ENCODE data around the gene AFAP1. TPM values are rescaled to one million over a fixed set of nuclear protein-coding genes. Genes with fewer than 3 reads are reported as not detected.

AFAP1 gene
- total RNA-seq, 1 experiment from 2014 or later = 23.6 TPM

- TF ChIP-seq, protein P1, sequence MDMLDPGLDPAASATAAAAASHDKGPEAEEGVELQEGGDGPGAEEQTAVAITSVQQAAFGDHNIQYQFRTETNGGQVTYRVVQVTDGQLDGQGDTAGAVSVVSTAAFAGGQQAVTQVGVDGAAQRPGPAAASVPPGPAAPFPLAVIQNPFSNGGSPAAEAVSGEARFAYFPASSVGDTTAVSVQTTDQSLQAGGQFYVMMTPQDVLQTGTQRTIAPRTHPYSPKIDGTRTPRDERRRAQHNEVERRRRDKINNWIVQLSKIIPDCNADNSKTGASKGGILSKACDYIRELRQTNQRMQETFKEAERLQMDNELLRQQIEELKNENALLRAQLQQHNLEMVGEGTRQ (CRISPR knock-in tag; IDR thresholded peaks at IDR 0.05) = no peak
- no peak for TF ChIP-seq ETV6 (CRISPR knock-in tag; IDR thresholded peaks at IDR 0.05)
- TF ChIP-seq MAX (CRISPR knock-in tag; IDR thresholded peaks at IDR 0.05) = no peak
- TF ChIP-seq NFATC4 (CRISPR knock-in tag; IDR thresholded peaks at IDR 0.05) = no peak
- TF ChIP-seq, protein P2, sequence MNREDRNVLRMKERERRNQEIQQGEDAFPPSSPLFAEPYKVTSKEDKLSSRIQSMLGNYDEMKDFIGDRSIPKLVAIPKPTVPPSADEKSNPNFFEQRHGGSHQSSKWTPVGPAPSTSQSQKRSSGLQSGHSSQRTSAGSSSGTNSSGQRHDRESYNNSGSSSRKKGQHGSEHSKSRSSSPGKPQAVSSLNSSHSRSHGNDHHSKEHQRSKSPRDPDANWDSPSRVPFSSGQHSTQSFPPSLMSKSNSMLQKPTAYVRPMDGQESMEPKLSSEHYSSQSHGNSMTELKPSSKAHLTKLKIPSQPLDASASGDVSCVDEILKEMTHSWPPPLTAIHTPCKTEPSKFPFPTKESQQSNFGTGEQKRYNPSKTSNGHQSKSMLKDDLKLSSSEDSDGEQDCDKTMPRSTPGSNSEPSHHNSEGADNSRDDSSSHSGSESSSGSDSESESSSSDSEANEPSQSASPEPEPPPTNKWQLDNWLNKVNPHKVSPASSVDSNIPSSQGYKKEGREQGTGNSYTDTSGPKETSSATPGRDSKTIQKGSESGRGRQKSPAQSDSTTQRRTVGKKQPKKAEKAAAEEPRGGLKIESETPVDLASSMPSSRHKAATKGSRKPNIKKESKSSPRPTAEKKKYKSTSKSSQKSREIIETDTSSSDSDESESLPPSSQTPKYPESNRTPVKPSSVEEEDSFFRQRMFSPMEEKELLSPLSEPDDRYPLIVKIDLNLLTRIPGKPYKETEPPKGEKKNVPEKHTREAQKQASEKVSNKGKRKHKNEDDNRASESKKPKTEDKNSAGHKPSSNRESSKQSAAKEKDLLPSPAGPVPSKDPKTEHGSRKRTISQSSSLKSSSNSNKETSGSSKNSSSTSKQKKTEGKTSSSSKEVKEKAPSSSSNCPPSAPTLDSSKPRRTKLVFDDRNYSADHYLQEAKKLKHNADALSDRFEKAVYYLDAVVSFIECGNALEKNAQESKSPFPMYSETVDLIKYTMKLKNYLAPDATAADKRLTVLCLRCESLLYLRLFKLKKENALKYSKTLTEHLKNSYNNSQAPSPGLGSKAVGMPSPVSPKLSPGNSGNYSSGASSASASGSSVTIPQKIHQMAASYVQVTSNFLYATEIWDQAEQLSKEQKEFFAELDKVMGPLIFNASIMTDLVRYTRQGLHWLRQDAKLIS (CRISPR knock-in tag; IDR thresholded peaks at IDR 0.05; ENCODE audit: borderline replicate concordance) = no peak
- TF ChIP-seq HMGA2 (CRISPR knock-in tag; IDR thresholded peaks at IDR 0.05) = no peak
- TF ChIP-seq CREM (CRISPR knock-in tag; IDR thresholded peaks at IDR 0.05) = no peak
- TF ChIP-seq, protein P3, sequence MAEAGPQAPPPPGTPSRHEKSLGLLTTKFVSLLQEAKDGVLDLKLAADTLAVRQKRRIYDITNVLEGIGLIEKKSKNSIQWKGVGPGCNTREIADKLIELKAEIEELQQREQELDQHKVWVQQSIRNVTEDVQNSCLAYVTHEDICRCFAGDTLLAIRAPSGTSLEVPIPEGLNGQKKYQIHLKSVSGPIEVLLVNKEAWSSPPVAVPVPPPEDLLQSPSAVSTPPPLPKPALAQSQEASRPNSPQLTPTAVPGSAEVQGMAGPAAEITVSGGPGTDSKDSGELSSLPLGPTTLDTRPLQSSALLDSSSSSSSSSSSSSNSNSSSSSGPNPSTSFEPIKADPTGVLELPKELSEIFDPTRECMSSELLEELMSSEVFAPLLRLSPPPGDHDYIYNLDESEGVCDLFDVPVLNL (CRISPR knock-in tag; IDR thresholded peaks at IDR 0.05; ENCODE audit: borderline replicate concordance, low read depth) = no peak
Observed at GRCh38 chr4:7938266-7938608, 1.4 kb downstream of the AFAP1 start (continued).

GRCh38 chr4:7937006-7937405 is 2.7 kb downstream of the AFAP1 start:
- ChIA-PET CTCF (interaction anchor here (1.0 to 6.8 kb wide), 4 partner anchors 30 to 133 kb away, joined by 3 to 74 read pairs (median 6); no protein-coding TSS in a partner anchor), POLR2A (no interaction called here)
- peaks cover 5% of the 10 kb centered on the region for H3K27me3 Mint-ChIP-seq (ENCODE audit: low read depth)
- ATAC-seq = no peak
- peaks cover 6% of the 10 kb centered on the region; the same call in 1 of the 2 replicates for H3K36me3 Mint-ChIP-seq
- no peaks in the 10 kb centered on the region for H3K9me3 Mint-ChIP-seq
- no peak for DNase-seq (ENCODE audit: low spot score)
- H3K4me3 Mint-ChIP-seq = no peak overlapping the region
- H3K27ac Mint-ChIP-seq = 0 out of 2 replicates have a peak overlapping the region, but pooled peaks have one; percentile 10
- peaks cover 44% of the 10 kb centered on the region for H3K4me1 Mint-ChIP-seq
- TF ChIP-seq EMX1 (CRISPR knock-in tag; IDR thresholded peaks at IDR 0.05) = no peak
- no peak for TF ChIP-seq TP53 (CRISPR knock-in tag; IDR thresholded peaks at IDR 0.05)
- TF ChIP-seq, protein P4, sequence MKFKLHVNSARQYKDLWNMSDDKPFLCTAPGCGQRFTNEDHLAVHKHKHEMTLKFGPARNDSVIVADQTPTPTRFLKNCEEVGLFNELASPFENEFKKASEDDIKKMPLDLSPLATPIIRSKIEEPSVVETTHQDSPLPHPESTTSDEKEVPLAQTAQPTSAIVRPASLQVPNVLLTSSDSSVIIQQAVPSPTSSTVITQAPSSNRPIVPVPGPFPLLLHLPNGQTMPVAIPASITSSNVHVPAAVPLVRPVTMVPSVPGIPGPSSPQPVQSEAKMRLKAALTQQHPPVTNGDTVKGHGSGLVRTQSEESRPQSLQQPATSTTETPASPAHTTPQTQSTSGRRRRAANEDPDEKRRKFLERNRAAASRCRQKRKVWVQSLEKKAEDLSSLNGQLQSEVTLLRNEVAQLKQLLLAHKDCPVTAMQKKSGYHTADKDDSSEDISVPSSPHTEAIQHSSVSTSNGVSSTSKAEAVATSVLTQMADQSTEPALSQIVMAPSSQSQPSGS (CRISPR knock-in tag; IDR thresholded peaks at IDR 0.05; ENCODE audit: borderline replicate concordance, low read depth) = no peak
- no peak for TF ChIP-seq STAT6 (CRISPR knock-in tag; conservative IDR thresholded peaks at IDR 0.05; ENCODE audit: low read depth)
- no peak for TF ChIP-seq RORB (CRISPR knock-in tag; IDR thresholded peaks at IDR 0.05)
- no peak for TF ChIP-seq HMGXB4 (CRISPR knock-in tag; IDR thresholded peaks at IDR 0.05)
- no peak for TF ChIP-seq MYBL2 (CRISPR knock-in tag; IDR thresholded peaks at IDR 0.05)
- TF ChIP-seq ELF4 (CRISPR knock-in tag; IDR thresholded peaks at IDR 0.05; ENCODE audit: low read depth) = no peak
- no peak for TF ChIP-seq ERG (CRISPR knock-in tag; IDR thresholded peaks at IDR 0.05)
- TF ChIP-seq ATF1 (CRISPR knock-in tag; IDR thresholded peaks at IDR 0.05) = no peak
- no peak for TF ChIP-seq OVOL2 (CRISPR knock-in tag; IDR thresholded peaks at IDR 0.05; ENCODE audit: borderline replicate concordance)
- no peak for TF ChIP-seq HMGA2 (CRISPR knock-in tag; IDR thresholded peaks at IDR 0.05)
- TF ChIP-seq USF1 (CRISPR knock-in tag; IDR thresholded peaks at IDR 0.05) = no peak
- TF ChIP-seq CREM (CRISPR knock-in tag; IDR thresholded peaks at IDR 0.05) = no peak
- TF ChIP-seq, protein P5, sequence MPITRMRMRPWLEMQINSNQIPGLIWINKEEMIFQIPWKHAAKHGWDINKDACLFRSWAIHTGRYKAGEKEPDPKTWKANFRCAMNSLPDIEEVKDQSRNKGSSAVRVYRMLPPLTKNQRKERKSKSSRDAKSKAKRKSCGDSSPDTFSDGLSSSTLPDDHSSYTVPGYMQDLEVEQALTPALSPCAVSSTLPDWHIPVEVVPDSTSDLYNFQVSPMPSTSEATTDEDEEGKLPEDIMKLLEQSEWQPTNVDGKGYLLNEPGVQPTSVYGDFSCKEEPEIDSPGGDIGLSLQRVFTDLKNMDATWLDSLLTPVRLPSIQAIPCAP (CRISPR knock-in tag; IDR thresholded peaks at IDR 0.05) = no peak
